ENCODE results near the gene ARID3B.
"Not testable (repeated sequence)": the region's sequence is repeated elsewhere in the genome, so short reads cannot be mapped to it uniquely, and the experiment has no call there.

The ARID3B gene

GRCh38 chr15:74535388-74536084, 5.5 kb upstream of the ARID3B start:
- no peak for DNase-seq (ENCODE audit: low read depth)

GRCh38 chr15:74537736-74538135, 3.3 kb upstream of the ARID3B start:
- no peak for DNase-seq (ENCODE audit: low read depth)

- DNase-seq (ENCODE audit: low read depth): not testable (repeated sequence)
Observed at GRCh38 chr15:74539521-74539920, 1.5 kb upstream of the ARID3B start.

- no peak for DNase-seq (ENCODE audit: low read depth)
Observed at GRCh38 chr15:74540161-74540760, 759 bp upstream of the ARID3B start.

GRCh38 chr15:74541494-74542165, 610 bp downstream of the ARID3B start:
- no peak for DNase-seq (ENCODE audit: low read depth)

GRCh38 chr15:74542166-74543042, 1.4 kb downstream of the ARID3B start:
- DNase-seq (ENCODE audit: low read depth): no peak

- DNase-seq (ENCODE audit: low read depth): no peak
Observed at GRCh38 chr15:74543043-74543422, 2.0 kb downstream of the ARID3B start.

- no peak for DNase-seq (ENCODE audit: low read depth)
Observed at GRCh38 chr15:74543583-74543982, 2.6 kb downstream of the ARID3B start.

GRCh38 chr15:74545086-74545485, 4.1 kb downstream of the ARID3B start:
- no peak for DNase-seq (ENCODE audit: low read depth)

GRCh38 chr15:74545776-74546656, 5.0 kb downstream of the ARID3B start:
- DNase-seq (ENCODE audit: low read depth): peak; percentile 99

GRCh38 chr15:74547616-74548015, 6.6 kb downstream of the ARID3B start:
- no peak for DNase-seq (ENCODE audit: low read depth)

- no peak for DNase-seq (ENCODE audit: low read depth)
Observed at GRCh38 chr15:74548241-74548640, 7.2 kb downstream of the ARID3B start.

GRCh38 chr15:74549816-74550215, 8.8 kb downstream of the ARID3B start:
- no peak for DNase-seq (ENCODE audit: low read depth)

- no peak for DNase-seq (ENCODE audit: low read depth)
Observed at GRCh38 chr15:74551714-74552113, 10.7 kb downstream of the ARID3B start.

GRCh38 chr15:74552773-74553441, 11.9 kb downstream of the ARID3B start:
- DNase-seq (ENCODE audit: low read depth): no peak

GRCh38 chr15:74555192-74555591, 14.2 kb downstream of the ARID3B start:
- DNase-seq (ENCODE audit: low read depth): no peak

- no peak for DNase-seq (ENCODE audit: low read depth)
Observed at GRCh38 chr15:74558706-74559105, 17.7 kb downstream of the ARID3B start.

GRCh38 chr15:74563442-74563841, 22.4 kb downstream of the ARID3B start:
- DNase-seq (ENCODE audit: low read depth): no peak

- no peak for DNase-seq (ENCODE audit: low read depth)
Observed at GRCh38 chr15:74564182-74564581, 23.2 kb downstream of the ARID3B start.

GRCh38 chr15:74565381-74566085, 24.5 kb downstream of the ARID3B start:
- no peak for DNase-seq (ENCODE audit: low read depth)
